Nephron (organoid): ENCODE results near the gene SNX4.
"Not testable (repeated sequence)": the region's sequence is repeated elsewhere in the genome, so short reads cannot be mapped to it uniquely, and the experiment has no call there.

Source experiments
- H3K27ac Mint-ChIP-seq, 3 experiments: 2 replicates each; pipeline ENCODE4 v1.8.0; 2020; ENCODE audit warnings: mixed read lengths in 3 of 3, mild to moderate bottlenecking in 2 of 3, moderate library complexity in 1 of 3
- H3K27me3 Mint-ChIP-seq: 2 replicates; pipeline ENCODE4 v1.8.0; 2021; ENCODE audit warnings: low read depth, mild to moderate bottlenecking, moderate library complexity, mixed read lengths
- H3K36me3 Mint-ChIP-seq: 2 replicates; pipeline ENCODE4 v1.8.0; 2020; ENCODE audit warnings: low read depth, mixed read lengths
- H3K4me1 Mint-ChIP-seq: 2 replicates; pipeline ENCODE4 v1.8.0; 2020; ENCODE audit warnings: mixed read lengths
- H3K4me3 Mint-ChIP-seq, 3 experiments: 2 replicates each; pipeline ENCODE4 v1.8.0; 2020; ENCODE audit warnings: mild to moderate bottlenecking in 3 of 3, mixed read lengths in 3 of 3, moderate library complexity in 2 of 3
- H3K9me3 Mint-ChIP-seq: 2 replicates; pipeline ENCODE4 v1.8.0; 2020; ENCODE audit warnings: mixed read lengths
- CTCF ChIP-seq, 3 experiments: fragments of 200-600 bp; sonication (generic); IDR thresholded peaks; one replicate each; pipeline ENCODE4 v1.5.0; 2021; ENCODE audit warnings: antibody characterized with exemption in 3 of 3; ENCODE audit not compliant: unreplicated experiment in 3 of 3

Gene SNX4

GRCh38 chr3:125519678-125520562 is at the start of gene SNX4:
Gene SNX4, minus strand, starts transcription at chr3:125520202. Its CDS starts 30 bp downstream, at chr3:125520172.
- peak within 1 kb of the TSS; percentile 86 to 95 (median 94) for H3K27ac Mint-ChIP-seq
- TF ChIP-seq CTCF (IDR thresholded peaks at IDR 0.05; ENCODE audit: unreplicated experiment in 3 of 3), result no peak
- no peaks in the 10 kb centered on the region for H3K27me3 Mint-ChIP-seq

GRCh38 chr3:125556314-125556713 is 36.3 kb upstream of the SNX4 start:
- H3K4me1 Mint-ChIP-seq, result no peaks in the 10 kb centered on the region
- no peaks in the 10 kb centered on the region for H3K27me3 Mint-ChIP-seq

More at GRCh38 chr3:125519678-125520562, at the start of gene SNX4:
- peaks cover 18% of the 10 kb centered on the region for H3K36me3 Mint-ChIP-seq
- no peaks in the 10 kb centered on the region for H3K9me3 Mint-ChIP-seq
- H3K4me1 Mint-ChIP-seq, result peaks cover 19% of the 10 kb centered on the region
- peak within 1 kb of the TSS; percentile 95 to 99 (median 98) for H3K4me3 Mint-ChIP-seq

GRCh38 chr3:125552401-125552800 is 32.4 kb upstream of the SNX4 start:
- TF ChIP-seq CTCF (IDR thresholded peaks at IDR 0.05; ENCODE audit: unreplicated experiment in 3 of 3), result no peak
- no peaks in the 10 kb centered on the region for H3K9me3 Mint-ChIP-seq
- no peak overlapping the region for H3K4me3 Mint-ChIP-seq

More at GRCh38 chr3:125556314-125556713, 36.3 kb upstream of the SNX4 start:
- Mint-ChIP-seq H3K9me3 (no peaks in the 10 kb centered on the region), H3K27ac (peak overlapping the region in 1 of 3 experiments; percentile 32), H3K36me3 (peaks cover 59% of the 10 kb centered on the region), H3K4me3 (no peak overlapping the region)
- no peak for TF ChIP-seq CTCF (IDR thresholded peaks at IDR 0.05; ENCODE audit: unreplicated experiment in 3 of 3)

GRCh38 chr3:125528920-125529319 is 8.9 kb upstream of the SNX4 start:
- Mint-ChIP-seq H3K27ac (no peak overlapping the region), H3K27me3 (no peaks in the 10 kb centered on the region), H3K9me3 (no peaks in the 10 kb centered on the region), H3K4me3 (no peak overlapping the region), H3K36me3 (peaks cover 31% of the 10 kb centered on the region), H3K4me1 (no peaks in the 10 kb centered on the region)
- no peak for TF ChIP-seq CTCF (IDR thresholded peaks at IDR 0.05; ENCODE audit: unreplicated experiment in 3 of 3)

More at GRCh38 chr3:125552401-125552800, 32.4 kb upstream of the SNX4 start:
- Mint-ChIP-seq H3K4me1 (no peaks in the 10 kb centered on the region), H3K27ac (no peak overlapping the region), H3K36me3 (peaks cover 52% of the 10 kb centered on the region), H3K27me3 (no peaks in the 10 kb centered on the region)

- Mint-ChIP-seq H3K27me3 (no peaks in the 10 kb centered on the region), H3K27ac (no peak overlapping the region), H3K9me3 (no peaks in the 10 kb centered on the region), H3K36me3 (peaks cover 24% of the 10 kb centered on the region), H3K4me3 (no peak overlapping the region), H3K4me1 (peaks cover 4% of the 10 kb centered on the region)
- no peak for TF ChIP-seq CTCF (IDR thresholded peaks at IDR 0.05; ENCODE audit: unreplicated experiment in 3 of 3)
Observed at GRCh38 chr3:125525153-125525552, 5.2 kb upstream of the SNX4 start.

- Mint-ChIP-seq H3K4me3 (peak overlapping the region; percentile 95 to 99 (median 98)), H3K27ac (peak overlapping the region; percentile 85 to 95 (median 94)), H3K4me1 (peaks cover 19% of the 10 kb centered on the region), H3K36me3 (peaks cover 17% of the 10 kb centered on the region)
- H3K9me3 Mint-ChIP-seq, H3K27me3 Mint-ChIP-seq: not testable (repeated sequence)
Observed at GRCh38 chr3:125520563-125520919, 539 bp upstream of the SNX4 start.
